Thyroid gland (tissue), 4 donors: ENCODE data around the gene ZNF138.

Experiments
- CTCF ChIP-seq, 6 experiments: fragments of 200-600 bp in 3 of 6; fragments of 450-650 bp in 3 of 6; sonication (generic) in 3 of 6; IDR thresholded peaks; one replicate each; pipeline ENCODE4 v1.5.1; 2016 to 2019; ENCODE audit warnings: antibody characterized with exemption in 6 of 6, mild to moderate bottlenecking in 2 of 6, inconsistent platforms in 1 of 6, moderate library complexity in 1 of 6
- POLR2A ChIP-seq, 2 donors: fragments of 450-650 bp; IDR thresholded peaks; one replicate each; pipeline ENCODE4 v1.6.1; 2017; ENCODE audit warnings: antibody characterized with exemption in 2 of 2, mild to moderate bottlenecking in 2 of 2, moderate library complexity in 1 of 2

GRCh38 chr7:64874114-64874513, 79.9 kb downstream of the ZNF138 start:
- TF ChIP-seq CTCF (IDR thresholded peaks at IDR 0.05) (no peak), POLR2A (IDR thresholded peaks at IDR 0.05) (no peak)
